GM21825 (cell line): ENCODE measurements around the gene RBPJL.
A peak's percentile ranks its signal among the peaks of the same experiment; 100 is the strongest.

ENCODE experiments used
- ATAC-seq: cut with Tn5 transposase; IDR thresholded peaks from one replicate; pipeline ENCODE4 v1.9.1; 2021; ENCODE audit warnings: mild to moderate bottlenecking, moderate library complexity; ENCODE audit not compliant: unreplicated experiment

RBPJL gene

DNA sequence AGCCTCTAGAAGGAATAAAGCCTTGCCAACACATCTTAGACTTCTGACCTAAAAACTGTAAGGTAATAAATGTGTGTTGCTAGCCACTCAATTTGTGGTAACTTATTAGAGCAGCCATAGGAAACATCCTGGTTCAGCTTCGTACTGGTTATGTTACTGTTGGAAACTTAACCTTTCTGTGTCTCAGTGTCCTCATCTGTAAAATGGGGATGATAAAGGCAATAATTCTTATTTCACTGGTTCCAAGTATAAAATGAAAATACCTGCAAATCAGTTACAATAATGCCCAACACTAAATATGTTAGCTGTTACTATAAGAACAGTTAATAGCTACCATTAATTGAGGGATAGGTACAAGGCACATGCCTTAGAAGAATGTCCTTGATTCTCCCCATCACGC is 14.3 kb upstream of the RBPJL start:
- ATAC-seq, result no peak

DNA sequence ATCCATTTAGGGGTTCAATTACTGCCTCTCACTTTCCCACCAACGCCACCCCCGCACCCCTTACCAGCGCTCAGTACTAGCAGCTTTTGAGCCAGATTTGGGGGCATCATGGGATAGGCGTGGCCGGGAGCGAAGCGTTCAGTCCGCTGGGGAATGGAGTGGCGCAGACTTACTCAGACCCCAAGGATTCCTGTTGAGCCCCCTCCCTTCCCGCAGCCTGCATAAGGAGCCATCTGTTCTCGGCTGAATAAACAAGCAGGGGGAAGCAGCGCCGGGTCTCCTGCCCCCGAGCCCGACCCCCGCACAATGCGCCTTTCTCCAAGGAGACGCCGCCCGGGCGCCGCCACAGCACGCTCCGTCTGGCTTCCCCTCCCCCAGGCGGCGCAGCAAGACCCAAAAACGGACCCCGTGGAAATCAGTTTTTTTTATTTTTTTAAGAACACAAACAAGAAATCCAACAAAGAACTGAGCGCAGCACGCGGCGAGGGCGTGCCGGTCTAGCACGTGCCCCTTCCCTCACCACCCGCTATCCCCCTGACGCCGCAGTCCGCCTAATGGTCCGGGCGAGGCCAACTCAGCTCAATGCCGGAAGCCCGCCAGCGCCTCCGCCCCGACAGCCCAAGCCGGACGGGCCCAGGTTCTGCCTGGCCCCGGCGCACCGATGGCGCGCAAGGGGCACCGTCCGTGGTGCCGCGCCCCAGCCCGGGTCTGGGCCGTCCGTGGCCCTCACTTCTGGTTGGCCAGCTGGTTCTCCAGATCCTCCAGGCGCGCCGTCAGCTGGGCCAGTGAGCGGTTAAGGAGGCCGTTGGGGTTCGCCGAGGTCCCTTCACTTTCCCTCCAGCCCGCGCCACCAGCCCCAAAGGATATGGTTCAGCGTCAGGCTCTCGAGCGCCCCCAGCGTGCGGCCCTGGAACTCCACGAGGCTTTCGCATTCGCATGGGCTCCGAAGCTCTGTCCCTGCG is 13.3 kb upstream of the RBPJL start:
- ATAC-seq, result peak; percentile 50

DNA sequence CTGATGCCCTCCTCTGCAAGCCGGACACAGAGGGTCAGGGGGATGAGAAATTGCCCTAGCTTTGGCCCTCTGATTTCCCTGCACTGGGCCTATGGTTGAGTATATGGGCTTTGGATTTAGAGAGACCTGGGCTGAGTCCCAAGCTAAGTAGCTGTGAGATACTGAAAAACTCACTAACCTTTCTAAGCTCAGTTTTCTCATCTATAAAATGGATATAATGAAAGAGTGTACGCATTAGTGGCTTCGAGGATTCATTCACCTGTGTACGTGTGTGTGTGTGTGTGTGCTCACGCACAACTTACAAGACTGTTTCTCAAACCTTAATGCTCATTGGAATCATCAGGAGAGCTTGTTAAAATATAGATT is 12.7 kb upstream of the RBPJL start:
- no peak for ATAC-seq

GRCh38 chr20:45294659-45295058 is 12.0 kb upstream of the RBPJL start:
- ATAC-seq, result no peak

GRCh38 chr20:45297786-45298497 is 8.7 kb upstream of the RBPJL start:
- ATAC-seq, result no peak

DNA sequence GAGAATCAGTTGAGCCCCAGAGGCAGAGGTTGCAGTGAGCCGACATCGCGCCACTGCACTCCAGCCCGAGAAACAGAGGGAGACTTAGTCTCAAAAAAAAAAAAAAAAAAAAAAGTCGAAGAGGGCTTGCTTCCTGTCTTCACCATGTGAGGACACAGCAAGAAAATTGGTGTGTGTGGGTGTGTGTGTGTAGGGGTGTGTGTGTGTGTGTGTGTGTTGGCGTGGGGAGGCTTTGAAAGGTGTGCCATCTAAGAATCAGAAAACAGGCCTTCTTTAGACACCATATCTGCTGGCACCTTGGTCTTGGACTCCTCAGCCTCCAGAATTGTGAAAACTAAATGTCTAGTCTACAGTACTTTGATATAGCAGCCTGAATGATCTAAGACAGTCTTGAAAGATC is 6.9 kb upstream of the RBPJL start:
- no peak for ATAC-seq

DNA sequence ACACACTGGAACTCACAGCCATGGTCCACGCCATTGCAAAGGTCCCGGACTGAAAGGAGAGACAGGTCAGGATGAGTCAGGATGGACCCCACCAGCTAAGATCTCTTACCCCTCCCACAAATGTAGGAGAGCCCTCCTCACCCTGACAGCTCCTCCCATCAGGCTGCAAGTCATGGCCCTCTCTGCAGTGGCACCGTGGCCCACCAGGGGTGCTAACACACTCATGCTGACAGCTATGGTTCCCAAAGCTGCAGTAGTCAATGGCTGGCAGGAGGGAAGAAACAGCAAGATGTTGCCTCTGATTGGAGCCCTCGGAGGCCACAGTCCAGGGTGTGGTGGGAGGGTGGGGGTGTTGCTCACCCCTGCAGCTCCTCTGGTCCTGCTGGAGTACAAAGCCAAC is 5.7 kb upstream of the RBPJL start:
- no peak for ATAC-seq

GRCh38 chr20:45301824-45302271 is 4.8 kb upstream of the RBPJL start:
- ATAC-seq, result no peak

GRCh38 chr20:45303586-45304463 is 2.8 kb upstream of the RBPJL start:
- no peak for ATAC-seq

DNA sequence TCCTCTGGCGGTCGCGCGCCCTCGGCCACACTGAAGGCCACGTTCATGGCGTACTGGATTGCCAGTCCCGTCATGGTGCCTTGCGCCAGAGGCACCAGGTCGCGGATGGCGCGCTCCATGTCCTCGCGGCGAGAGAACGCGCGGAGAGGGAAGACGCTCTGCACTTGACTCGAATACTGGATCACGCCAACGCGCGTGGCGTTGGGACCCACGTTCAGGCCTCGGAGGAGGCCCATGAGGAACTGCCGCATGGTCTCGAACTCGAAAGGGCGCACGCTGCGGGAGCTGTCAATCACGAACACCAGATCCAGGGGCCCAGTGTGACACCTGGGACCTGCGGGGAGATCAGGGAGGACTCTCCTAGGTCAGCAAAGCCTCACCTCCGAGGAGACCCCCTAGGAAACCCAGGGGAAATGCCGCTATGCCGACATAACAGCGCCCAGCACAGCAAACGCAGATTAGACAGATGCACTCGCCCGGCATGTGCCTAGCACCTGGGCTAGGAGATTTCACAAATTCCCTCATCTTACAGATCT is 2.1 kb upstream of the RBPJL start:
- no peak for ATAC-seq

DNA sequence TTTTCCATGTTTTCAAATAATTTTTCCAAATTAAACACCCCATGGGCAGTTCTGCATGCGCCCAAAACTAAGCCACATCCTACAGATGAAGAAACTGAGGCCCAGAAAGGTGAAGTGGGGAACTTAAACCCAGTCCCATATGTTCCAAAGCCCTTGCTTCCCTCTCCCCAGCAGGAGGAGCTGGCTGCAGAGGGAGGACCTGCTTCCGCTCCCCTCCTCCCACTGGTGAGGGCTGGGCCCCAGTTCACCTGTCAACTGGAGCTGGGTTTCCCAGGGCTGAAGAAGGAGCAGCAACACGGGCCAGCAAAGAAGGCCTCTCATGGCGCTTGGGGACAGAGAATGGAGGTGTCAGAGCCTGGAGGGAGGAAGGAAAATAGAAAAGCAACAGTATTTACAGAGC is 1.4 kb upstream of the RBPJL start:
- no peak for ATAC-seq

DNA sequence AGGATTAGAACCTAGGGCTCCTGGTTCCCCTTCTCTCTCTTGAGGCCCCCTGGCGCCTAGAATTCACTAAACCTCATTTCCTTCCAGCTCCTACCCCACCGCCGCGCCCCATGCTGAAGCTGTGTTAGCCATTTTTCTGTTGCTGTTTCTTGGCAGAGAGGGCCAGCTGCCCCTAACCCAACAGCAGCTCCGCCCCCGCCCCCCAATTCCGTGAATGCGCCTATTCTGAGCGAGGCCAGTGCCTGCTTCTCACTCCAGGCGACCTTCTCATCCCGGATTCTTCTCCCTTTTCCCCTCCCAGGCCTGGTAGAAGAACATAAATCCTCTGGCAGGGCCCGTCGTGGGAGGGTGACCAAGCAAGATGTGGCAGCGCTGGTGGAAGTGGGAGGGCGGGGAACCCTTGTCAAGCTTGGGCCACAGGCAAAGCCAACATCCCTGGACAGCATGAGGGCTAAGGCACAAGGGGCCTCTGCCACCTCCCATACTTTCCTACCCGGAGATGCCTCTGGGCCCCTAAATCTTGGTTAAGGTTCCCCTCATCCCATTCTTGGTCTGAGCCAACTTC is 518 bp downstream of the RBPJL start:
- ATAC-seq, result no peak

GRCh38 chr20:45308117-45308778 is 1.6 kb downstream of the RBPJL start, which contains the start of gene MATN4:
Gene MATN4 (minus strand): TSS chr20:45308299. CDS start chr20:45305582, 2,717 bp downstream.
- ATAC-seq, result no peak

DNA sequence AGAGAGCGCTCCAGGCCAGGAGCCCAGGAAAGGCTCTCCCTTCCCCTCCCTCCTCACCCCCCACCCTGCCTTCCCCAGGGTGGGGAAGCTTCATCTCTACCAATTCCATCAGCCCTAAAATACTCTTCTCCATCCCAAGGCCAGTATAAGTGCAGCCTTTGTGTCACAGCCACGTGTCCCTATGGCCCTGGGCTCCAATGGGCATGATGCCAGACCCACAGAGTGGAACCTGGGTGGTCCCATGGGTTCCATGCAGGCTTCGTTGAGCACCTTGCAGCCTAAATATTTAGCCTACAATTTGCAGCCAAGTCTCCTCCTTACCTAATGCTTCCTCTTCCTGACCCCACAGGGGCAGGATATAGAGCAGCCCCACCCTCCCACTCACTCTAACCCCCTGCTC is 2.4 kb downstream of the RBPJL start:
- no peak for ATAC-seq

DNA sequence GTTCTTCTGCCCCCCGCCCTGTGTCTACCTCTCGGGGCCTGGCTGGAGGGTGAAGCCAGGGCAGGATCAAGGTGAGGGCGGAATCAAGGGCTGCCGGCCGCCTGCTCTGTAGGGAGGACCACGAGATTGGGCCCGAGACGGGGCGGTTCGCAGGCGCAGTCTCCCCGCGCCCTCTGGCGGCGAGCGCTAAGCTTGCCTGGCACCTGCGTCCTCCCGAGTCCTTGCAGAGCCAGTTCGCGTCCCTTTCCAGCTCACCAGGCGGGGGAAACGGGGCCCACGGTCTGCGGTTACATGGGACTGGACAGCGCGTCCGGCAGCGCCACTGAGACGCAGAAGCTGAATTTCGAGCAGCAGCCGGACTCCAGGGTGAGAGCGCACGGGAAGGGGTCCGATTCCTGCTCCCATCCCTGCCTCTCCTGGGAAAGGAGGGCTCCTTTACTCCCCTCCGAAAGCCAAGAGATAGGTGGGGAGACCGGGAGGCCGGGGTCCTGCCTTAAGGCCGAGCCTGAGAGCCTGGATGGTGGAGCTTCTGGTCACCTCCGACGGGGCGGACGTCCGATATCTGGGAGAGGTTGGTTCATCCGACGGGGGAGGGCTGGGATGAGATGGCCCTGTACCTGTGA is 5.1 kb downstream of the RBPJL start:
- ATAC-seq, result no peak

DNA sequence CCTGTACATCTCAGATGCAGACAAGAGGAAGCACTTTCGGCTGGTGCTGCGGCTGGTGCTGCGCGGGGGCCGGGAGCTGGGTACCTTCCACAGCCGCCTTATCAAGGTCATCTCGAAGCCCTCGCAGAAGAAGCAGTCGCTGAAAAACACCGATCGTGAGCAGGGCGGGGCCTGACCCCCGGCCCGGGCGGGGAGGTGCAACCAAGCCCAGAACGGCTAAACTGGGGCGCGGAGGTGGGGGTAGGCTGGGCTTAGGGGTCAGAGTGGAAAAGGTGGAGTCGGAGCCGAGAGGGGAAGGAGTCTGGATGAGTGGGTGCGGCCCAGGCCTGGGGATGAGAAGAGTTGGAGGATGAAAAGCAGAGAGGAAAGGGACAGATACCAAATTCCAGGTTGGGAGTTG is 5.6 kb downstream of the RBPJL start:
- ATAC-seq, result no peak

GRCh38 chr20:45313065-45313695 is 6.5 kb downstream of the RBPJL start:
- no peak for ATAC-seq

DNA sequence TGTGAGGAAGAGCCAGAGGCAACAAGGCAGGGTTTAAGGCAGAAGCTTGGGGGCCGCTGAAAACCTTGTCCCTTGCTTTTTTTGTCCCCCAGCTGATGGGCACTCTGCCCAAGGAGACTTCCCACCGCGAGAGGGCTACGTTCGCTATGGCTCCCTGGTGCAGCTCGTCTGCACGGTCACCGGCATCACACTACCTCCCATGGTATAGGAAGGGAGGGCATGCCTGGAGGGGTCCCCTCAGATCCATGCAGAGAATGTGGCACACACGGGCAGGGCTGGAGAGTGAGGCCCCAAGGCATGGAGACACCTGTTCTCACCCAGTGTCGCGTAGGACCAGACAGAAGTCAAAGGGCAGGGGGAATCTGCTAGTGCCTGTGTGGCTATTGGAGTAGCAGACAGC is 7.3 kb downstream of the RBPJL start:
- ATAC-seq, result no peak

GRCh38 chr20:45315672-45316071 is 9.0 kb downstream of the RBPJL start:
- ATAC-seq, result no peak
